GM12891 (cell line): ENCODE results near the gene CFAP58.

ENCODE experiments used
- PAX5 ChIP-seq: IDR thresholded peaks from 2 replicates; pipeline ENCODE4 v1.6.1; 2011; ENCODE audit warnings: low read length, moderate library complexity, mild to moderate bottlenecking; ENCODE audit not compliant: insufficient read depth, severe bottlenecking
- POLR2A ChIP-seq: IDR thresholded peaks from 2 replicates; pipeline ENCODE4 v1.6.1; 2011; ENCODE audit warnings: low read depth, low read length, control low read depth
- POLR2AphosphoS5 ChIP-seq: IDR thresholded peaks from 2 replicates; pipeline ENCODE4 v1.6.1; 2011; ENCODE audit warnings: low read depth, low read length, control low read depth
- POU2F2 ChIP-seq: IDR thresholded peaks from 2 replicates; pipeline ENCODE4 v1.6.1; 2011; ENCODE audit warnings: low read depth, mild to moderate bottlenecking, control low read depth, low read length, moderate library complexity
- SPI1 ChIP-seq: IDR thresholded peaks from 2 replicates; pipeline ENCODE4 v1.6.1; 2011; ENCODE audit warnings: low read depth, low read length, control low read depth
- TAF1 ChIP-seq: IDR thresholded peaks from 2 replicates; pipeline ENCODE4 v1.6.1; 2011; ENCODE audit warnings: low read depth, low read length, control low read depth

DNA sequence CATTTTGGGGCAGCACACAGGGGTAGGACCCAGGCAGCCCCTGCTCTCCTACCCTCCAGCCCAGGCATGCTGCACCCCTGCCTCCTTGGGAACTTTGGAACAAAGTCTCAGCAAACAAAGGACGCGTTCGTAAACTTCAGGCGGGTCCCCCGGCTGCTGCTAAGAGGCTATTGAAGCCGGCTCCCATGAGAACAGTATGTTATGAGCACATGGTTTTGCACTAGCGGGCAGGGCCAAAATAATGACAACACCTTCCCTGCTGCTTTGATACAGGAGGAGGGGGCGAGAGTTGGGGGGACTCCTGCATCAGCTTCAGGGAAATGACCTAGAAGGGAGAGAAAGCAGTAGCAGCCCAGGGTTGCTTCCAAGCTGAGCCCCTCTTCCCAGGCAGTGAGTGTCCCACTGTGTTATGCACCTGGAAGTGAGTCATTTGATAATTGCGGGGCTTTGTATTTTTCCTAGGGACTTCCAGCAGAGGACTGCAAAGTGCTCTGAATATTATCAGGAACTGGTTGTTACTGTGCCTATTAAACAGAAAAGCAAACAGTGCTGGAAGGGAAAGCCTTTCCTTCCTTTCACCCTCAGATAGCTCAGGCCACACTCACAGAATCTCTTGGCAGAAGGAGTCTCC, 22.3 kb upstream of the CFAP58 start:
- TF ChIP-seq POLR2A (no peak), POLR2AphosphoS5 (no peak), SPI1 (no peak), TAF1 (no peak), PAX5 (no peak), POU2F2 (no peak)
